ENCODE measurements around the gene GPR39.

DNA sequence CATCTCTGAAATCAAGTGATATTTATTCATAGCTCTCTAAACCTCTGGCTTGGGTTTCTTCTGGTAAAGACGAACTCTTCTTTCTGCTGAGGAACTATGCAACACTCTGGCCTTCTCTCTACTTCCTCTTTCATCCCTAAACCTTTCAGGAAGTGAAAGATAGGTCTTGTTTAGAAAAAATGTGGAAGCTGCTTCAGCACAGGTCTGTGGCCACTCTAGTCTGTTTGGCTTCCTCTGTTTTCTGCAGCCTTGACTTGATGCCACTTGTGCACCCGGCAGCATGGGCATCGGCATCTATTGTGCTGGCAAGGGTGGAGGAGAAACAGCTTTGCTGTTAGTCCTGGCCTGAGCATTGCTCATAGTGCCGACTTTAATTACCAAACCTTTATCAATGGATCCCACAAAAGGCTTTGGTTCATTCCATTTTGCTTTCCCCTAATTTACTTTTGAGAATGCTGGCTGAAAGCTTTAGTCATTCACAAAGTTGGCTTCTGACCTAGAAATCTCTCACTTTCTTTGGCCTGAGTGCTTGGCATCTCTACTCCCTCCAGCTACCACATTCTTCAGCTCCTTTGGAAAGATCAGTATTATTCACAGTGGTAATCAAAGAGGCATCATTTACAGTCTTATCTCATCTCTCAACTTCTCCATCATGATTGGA, 32.0 kb upstream of the GPR39 start:
- TF ChIP-seq, protein P1, sequence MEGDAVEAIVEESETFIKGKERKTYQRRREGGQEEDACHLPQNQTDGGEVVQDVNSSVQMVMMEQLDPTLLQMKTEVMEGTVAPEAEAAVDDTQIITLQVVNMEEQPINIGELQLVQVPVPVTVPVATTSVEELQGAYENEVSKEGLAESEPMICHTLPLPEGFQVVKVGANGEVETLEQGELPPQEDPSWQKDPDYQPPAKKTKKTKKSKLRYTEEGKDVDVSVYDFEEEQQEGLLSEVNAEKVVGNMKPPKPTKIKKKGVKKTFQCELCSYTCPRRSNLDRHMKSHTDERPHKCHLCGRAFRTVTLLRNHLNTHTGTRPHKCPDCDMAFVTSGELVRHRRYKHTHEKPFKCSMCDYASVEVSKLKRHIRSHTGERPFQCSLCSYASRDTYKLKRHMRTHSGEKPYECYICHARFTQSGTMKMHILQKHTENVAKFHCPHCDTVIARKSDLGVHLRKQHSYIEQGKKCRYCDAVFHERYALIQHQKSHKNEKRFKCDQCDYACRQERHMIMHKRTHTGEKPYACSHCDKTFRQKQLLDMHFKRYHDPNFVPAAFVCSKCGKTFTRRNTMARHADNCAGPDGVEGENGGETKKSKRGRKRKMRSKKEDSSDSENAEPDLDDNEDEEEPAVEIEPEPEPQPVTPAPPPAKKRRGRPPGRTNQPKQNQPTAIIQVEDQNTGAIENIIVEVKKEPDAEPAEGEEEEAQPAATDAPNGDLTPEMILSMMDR (IDR thresholded peaks at IDR 0.05): no peak
- TF ChIP-seq POLR2A (IDR thresholded peaks at IDR 0.05): no peak

All from Peyer's patch (tissue), 4 donors.